Epidermal melanocyte (primary cell): ENCODE data around the gene MALL.
"Not testable (repeated sequence)": the region's sequence is repeated elsewhere in the genome, so short reads cannot be mapped to it uniquely, and the experiment has no call there.

ENCODE experiments used
- DNase-seq: peaks from one replicate; pipeline ENCODE4 v3.0.0; 2011; ENCODE audit warnings: low spot score; ENCODE audit not compliant: insufficient read length

Gene MALL

GRCh38 chr2:110115291-110116032, at the start of gene MALL:
Gene MALL, minus strand, starts transcription at chr2:110115822. Its CDS starts 30 bp downstream, at chr2:110115792.
- no peak for DNase-seq

- DNase-seq, result no peak
These were observed 41.7 kb upstream of the MALL start for GRCh38 chr2:110157153-110157793.

- DNase-seq, result not testable (repeated sequence)
These were observed 39.2 kb upstream of the MALL start for GRCh38 chr2:110154828-110155227.

GRCh38 chr2:110154188-110154587, 38.6 kb upstream of the MALL start:
- DNase-seq, result not testable (repeated sequence)

- DNase-seq, result no peak
These were observed 37.8 kb upstream of the MALL start for GRCh38 chr2:110153416-110153815.

- no peak for DNase-seq
These were observed 37.3 kb upstream of the MALL start for GRCh38 chr2:110152943-110153342.

- DNase-seq, result no peak
These were observed 34.0 kb upstream of the MALL start for GRCh38 chr2:110149330-110150220.

- DNase-seq, result no peak
These were observed 31.3 kb upstream of the MALL start for GRCh38 chr2:110146945-110147332.

GRCh38 chr2:110146183-110146944, 30.7 kb upstream of the MALL start:
- DNase-seq, result no peak

GRCh38 chr2:110143982-110144381, 28.4 kb upstream of the MALL start:
- DNase-seq, result no peak

- DNase-seq, result no peak
These were observed 24.8 kb upstream of the MALL start for GRCh38 chr2:110140401-110140800.

- DNase-seq, result no peak
These were observed 18.4 kb upstream of the MALL start for GRCh38 chr2:110134025-110134424.

- DNase-seq, result no peak
These were observed 15.5 kb upstream of the MALL start for GRCh38 chr2:110131166-110131565.

- DNase-seq, result no peak
These were observed 15.1 kb upstream of the MALL start for GRCh38 chr2:110130757-110131156.

- no peak for DNase-seq
These were observed 11.3 kb upstream of the MALL start for GRCh38 chr2:110126906-110127305.

GRCh38 chr2:110126086-110126773, 10.6 kb upstream of the MALL start:
- no peak for DNase-seq

- no peak for DNase-seq
These were observed 9.5 kb upstream of the MALL start for GRCh38 chr2:110124939-110125691.

GRCh38 chr2:110124038-110124825, 8.6 kb upstream of the MALL start:
- DNase-seq, result no peak

GRCh38 chr2:110121592-110121991, 6.0 kb upstream of the MALL start:
- no peak for DNase-seq
